Activated T-cell treated with anti-CD3 and anti-CD28 coated beads, Interleukin-2, amount 50 U/mL, for 72 hours (primary cell): ENCODE measurements around the gene IGF2BP3. TPM values are rescaled to one million over a fixed set of nuclear protein-coding genes. Genes with fewer than 3 reads are reported as not detected.
"Not testable (repeated sequence)": the region's sequence is repeated elsewhere in the genome, so short reads cannot be mapped to it uniquely, and the experiment has no call there.

Experiments
- ATAC-seq, 2 donors: fragments of 150-1000 bp; cut with Tn5 transposase; replicated peaks in 1 of 2; 2 replicates each; pipeline ENCODE4 v1.10.0; 2021; ENCODE audit warnings: moderate library complexity in 2 of 2, mild to moderate bottlenecking in 1 of 2
- DNase-seq, 2 donors: peaks; one replicate each; pipeline ENCODE4 v3.0.0; 2021 to 2022; ENCODE audit warnings: mixed read lengths in 1 of 2
- H3K27ac Mint-ChIP-seq: one replicate; pipeline ENCODE4 v1.8.0; 2022; ENCODE audit warnings: mild to moderate bottlenecking, moderate library complexity, mixed read lengths
- H3K27me3 Mint-ChIP-seq: one replicate; pipeline ENCODE4 v1.8.0; 2022; ENCODE audit warnings: low read depth, mixed read lengths
- H3K36me3 Mint-ChIP-seq, 2 donors: one replicate each; pipeline ENCODE4 v1.8.0; 2022; ENCODE audit warnings: mixed read lengths in 2 of 2, mild to moderate bottlenecking in 1 of 2; ENCODE audit not compliant: insufficient read depth in 2 of 2
- H3K4me1 Mint-ChIP-seq: one replicate; pipeline ENCODE4 v1.8.0; 2022; ENCODE audit warnings: low read depth, mixed read lengths
- H3K4me3 Mint-ChIP-seq, 2 donors: one replicate each; pipeline ENCODE4 v1.8.0; 2022; ENCODE audit warnings: mild to moderate bottlenecking in 2 of 2, mixed read lengths in 2 of 2, moderate library complexity in 2 of 2
- H3K9me3 Mint-ChIP-seq, 2 donors: one replicate each; pipeline ENCODE4 v1.8.0; 2022; ENCODE audit warnings: mixed read lengths in 2 of 2
- total RNA-seq, 2 donors: library from RNA; stranded (reverse); gene quantifications; one replicate each; pipeline ENCODE4 v1.2.3, GENCODE V29; 2022

IGF2BP3 gene
- total RNA-seq, 2 donors from 2014 or later, result 2.0 to 2.6 TPM

DNA sequence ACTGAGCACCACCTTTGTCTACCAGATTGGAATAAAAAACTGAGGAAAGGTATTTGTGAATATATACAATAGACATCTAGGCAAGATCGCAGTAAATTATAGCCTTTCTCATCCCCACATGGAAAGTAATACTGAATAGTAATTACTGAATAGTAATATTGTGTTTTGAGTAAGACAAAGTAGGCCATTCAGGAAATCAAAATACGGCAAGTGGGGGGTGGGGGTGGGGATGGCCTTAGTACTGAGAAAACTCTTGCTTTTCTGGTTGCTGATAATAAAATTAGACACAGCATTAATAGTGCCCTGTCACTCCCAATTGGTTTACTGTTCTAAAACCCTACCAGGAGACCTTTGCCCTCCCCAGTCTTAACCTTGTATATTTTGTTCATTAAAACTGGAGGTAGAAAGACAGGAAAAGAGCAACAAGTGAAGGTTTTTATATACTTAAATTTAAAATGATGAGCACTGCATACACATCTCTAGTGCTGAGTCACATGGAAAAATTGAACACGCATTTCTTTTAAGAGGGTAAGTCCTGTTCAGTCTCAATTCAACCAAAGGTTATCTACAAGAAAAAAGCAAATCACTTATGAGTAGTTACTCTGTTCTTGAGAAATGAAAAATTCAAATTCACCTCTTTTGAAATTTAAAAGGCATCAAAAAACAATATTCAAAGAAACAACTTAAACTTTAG lies 65.6 kb downstream of the IGF2BP3 start:
- no peaks in the 10 kb centered on the region for H3K27me3 Mint-ChIP-seq
- peaks cover 29% of the 10 kb centered on the region for H3K4me1 Mint-ChIP-seq
- peak overlapping the region; percentile 99 for H3K27ac Mint-ChIP-seq
- no peak for DNase-seq
- H3K4me3 Mint-ChIP-seq, result peak overlapping the region; percentile 67 to 89
- peaks cover 0 to 6% of the 10 kb centered on the region in 2 donors for H3K9me3 Mint-ChIP-seq
- H3K36me3 Mint-ChIP-seq, result peaks cover 2 to 5% of the 10 kb centered on the region in 2 donors
- peak; percentile 90 to 91 for ATAC-seq

DNA sequence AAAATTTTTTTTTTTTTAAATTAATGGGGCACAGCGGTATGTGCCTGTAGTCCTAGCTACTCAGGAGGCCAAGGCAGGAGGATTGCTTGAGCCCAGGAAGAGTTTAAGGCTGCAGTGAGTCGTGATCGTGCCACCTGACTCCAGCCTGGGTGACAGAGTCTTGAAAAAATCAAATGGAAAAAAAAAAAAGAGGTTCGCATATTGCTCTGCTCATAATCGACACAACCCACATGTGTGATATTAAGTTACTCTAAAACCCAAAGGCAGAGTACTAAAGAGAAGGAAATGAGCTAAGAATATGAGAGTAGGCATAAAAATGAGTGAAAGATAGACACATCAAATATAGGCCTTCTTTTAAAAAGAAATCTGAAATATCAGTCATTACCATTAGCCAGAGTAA lies 66.3 kb downstream of the IGF2BP3 start:
- Mint-ChIP-seq H3K9me3 (peaks cover 0 to 6% of the 10 kb centered on the region in 2 donors), H3K27ac (peak overlapping the region; percentile 99), H3K27me3 (no peaks in the 10 kb centered on the region), H3K36me3 (peaks cover 2 to 5% of the 10 kb centered on the region in 2 donors), H3K4me1 (peaks cover 29% of the 10 kb centered on the region), H3K4me3 (peak overlapping the region; percentile 67 to 89)
- DNase-seq (no peak), ATAC-seq (peak; percentile 42 to 43)

DNA sequence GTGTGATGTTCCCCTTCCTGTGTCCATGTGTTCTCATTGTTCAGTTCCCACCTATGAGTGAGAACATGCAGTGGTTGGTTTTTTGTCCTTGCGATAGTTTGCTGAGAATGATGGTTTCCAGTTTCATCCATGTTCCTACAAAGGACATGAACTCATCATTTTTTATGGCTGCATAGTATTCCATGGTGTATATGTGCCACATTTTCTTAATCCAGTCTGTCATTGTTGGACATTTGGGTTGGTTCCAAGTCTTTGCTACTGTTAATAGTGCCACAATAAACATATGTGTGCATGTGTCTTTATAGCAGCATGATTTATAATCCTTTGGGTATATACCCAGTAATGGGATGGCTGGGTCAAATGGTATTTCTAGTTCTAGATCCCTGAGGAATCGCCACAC lies 72.2 kb downstream of the IGF2BP3 start:
- not testable (repeated sequence) for H3K36me3 Mint-ChIP-seq, H3K27ac Mint-ChIP-seq, H3K4me1 Mint-ChIP-seq, H3K9me3 Mint-ChIP-seq, H3K27me3 Mint-ChIP-seq, H3K4me3 Mint-ChIP-seq, ATAC-seq, DNase-seq

DNA sequence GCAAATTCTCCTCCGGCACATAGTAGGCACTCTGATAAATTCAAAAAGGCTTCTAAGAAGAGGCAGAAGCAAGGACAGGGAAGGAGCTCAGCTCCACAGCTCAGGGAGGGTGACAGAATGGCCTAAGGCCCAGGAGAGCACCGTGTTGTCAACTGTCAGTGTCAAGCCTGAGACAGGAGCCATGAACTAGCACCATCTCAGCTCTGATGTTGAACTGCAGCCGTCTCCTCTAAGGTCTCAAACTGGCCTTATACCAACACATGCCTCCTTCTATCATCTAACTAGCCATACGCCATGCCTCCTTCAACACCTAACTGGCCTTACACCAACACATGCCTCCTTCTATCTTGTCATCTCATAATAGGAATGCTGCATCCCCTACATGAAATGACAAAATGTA lies 73.0 kb downstream of the IGF2BP3 start:
- peaks cover 0 to 2% of the 10 kb centered on the region in 2 donors for H3K36me3 Mint-ChIP-seq
- H3K4me3 Mint-ChIP-seq, result no peak overlapping the region
- no peaks in the 10 kb centered on the region for H3K9me3 Mint-ChIP-seq
- H3K27me3 Mint-ChIP-seq, result peaks cover 7% of the 10 kb centered on the region
- ATAC-seq (no peak), DNase-seq (no peak)
- peaks cover under 1% of the 10 kb centered on the region for H3K4me1 Mint-ChIP-seq
- H3K27ac Mint-ChIP-seq, result no peak overlapping the region

DNA sequence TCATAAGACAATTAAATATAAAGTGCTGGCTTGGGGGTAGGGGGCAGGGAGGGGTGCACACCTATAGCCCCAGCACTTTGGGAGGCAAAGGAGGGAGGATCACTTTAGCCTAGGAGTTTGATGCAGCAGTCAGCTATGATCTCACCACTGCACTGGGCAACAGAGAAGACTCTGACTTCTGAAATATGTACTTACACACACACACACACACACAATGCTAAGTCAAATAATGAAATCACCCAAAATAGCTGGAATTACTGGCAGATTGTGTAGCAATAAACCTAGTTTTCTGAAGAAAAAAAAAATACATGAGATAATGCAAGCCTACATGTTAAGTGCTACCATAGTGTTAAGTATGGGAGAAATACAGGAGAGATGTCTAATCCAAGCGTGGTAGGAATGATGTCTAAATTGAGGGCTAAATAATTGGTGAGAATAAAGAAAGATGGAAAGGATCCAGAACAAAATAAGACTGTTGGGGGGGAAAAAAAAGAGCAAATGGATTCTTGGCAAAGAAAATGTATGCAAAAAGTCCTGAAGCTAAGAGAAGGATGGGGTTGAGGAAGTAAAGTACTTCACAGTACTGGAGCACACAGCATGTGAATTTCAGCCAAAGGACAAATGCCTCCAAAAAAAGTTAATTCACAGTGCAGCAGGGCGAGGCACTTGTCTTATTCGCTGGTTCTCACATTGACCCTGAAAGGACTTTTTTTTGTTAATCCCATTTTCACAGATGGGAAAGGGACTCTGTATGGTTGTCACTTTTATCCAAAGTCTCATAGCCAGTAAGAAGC lies 73.9 kb downstream of the IGF2BP3 start:
- peaks cover 7% of the 10 kb centered on the region for H3K27me3 Mint-ChIP-seq
- no peak overlapping the region for H3K4me3 Mint-ChIP-seq
- no peak overlapping the region for H3K27ac Mint-ChIP-seq
- no peak for ATAC-seq
- no peak for DNase-seq
- H3K4me1 Mint-ChIP-seq, result peaks cover 8% of the 10 kb centered on the region
- peaks cover 3 to 7% of the 10 kb centered on the region in 2 donors for H3K36me3 Mint-ChIP-seq
- H3K9me3 Mint-ChIP-seq, result no peaks in the 10 kb centered on the region

DNA sequence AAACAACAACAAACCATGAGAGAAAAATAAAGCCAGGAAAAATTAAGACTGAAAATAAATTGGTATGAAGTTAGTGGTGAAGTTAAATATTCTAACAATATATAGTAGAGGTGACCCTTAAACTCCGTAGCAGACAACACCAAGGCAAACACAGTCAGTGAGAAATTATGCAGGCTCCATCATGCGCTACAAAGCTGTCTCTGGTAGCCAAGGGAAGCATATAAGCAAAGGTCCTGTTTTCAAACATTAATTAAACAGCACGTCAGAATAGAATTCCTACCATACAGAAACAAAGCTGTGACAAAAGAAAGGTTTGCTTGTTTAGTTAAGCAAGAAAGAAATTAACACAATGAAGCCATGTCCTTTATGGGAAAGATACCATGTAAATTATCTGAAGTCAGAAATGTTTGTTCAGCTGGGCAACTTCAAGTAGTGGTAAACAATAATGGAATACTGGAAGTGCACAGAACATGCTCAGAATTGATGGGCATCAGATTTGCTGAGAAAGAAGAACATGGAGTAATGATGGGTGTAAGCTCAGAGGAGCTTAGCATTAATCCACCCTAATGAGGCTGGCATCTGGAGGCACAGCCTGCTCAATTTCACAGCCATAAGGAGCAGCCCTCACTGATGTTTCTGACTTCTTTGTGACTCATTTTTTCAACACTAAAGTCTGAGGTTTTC lies 75.7 kb downstream of the IGF2BP3 start:
- Mint-ChIP-seq H3K27ac (no peak overlapping the region), H3K9me3 (no peaks in the 10 kb centered on the region), H3K27me3 (peaks cover 7% of the 10 kb centered on the region), H3K4me3 (no peak overlapping the region), H3K36me3 (peaks cover 6 to 7% of the 10 kb centered on the region in 2 donors), H3K4me1 (peaks cover 25% of the 10 kb centered on the region)
- DNase-seq, result no peak
- no peak for ATAC-seq

DNA sequence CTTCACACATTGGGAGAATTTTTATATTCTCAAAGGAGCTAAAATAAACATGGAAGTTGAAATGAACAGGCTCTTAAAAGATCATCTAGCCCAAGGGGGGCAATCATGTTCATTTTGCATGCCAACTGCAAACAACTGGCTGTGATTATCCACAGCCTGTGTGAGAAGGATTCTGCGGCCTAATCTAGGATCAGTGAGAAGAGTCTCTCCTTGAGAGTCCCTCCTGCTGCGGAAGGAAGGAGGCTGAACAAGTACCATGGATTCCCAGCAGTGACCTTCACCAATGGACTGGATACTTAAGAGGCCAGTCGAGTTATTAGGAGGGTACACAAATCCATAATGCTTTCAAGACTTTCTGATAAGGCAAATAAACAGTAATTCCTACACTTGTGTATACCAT lies 76.7 kb downstream of the IGF2BP3 start:
- Mint-ChIP-seq H3K36me3 (peaks cover 6 to 7% of the 10 kb centered on the region in 2 donors), H3K9me3 (no peaks in the 10 kb centered on the region), H3K27me3 (peaks cover 7% of the 10 kb centered on the region), H3K4me1 (peaks cover 25% of the 10 kb centered on the region), H3K4me3 (no peak overlapping the region), H3K27ac (no peak overlapping the region)
- no peak for DNase-seq
- no peak for ATAC-seq

DNA sequence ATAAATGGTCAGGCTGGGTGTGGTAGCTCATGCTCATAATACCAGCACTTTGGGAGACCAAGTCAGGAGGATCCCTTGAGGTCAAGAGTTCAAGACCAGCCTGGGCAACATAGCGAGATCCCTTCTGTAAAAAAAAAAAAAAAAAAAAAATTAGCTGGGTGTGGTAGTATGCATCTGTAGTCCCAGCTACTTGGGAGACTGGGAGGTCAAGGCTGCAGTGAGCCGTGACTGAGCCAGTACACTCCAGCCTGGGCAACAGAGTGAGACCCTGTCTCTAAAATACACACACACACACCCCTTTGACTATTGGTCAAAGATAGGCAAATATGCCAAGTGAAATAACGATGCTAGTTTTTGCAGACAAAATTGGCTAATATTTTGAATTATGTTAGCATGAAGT lies 80.6 kb downstream of the IGF2BP3 start:
- peaks cover 31% of the 10 kb centered on the region for H3K4me1 Mint-ChIP-seq

DNA sequence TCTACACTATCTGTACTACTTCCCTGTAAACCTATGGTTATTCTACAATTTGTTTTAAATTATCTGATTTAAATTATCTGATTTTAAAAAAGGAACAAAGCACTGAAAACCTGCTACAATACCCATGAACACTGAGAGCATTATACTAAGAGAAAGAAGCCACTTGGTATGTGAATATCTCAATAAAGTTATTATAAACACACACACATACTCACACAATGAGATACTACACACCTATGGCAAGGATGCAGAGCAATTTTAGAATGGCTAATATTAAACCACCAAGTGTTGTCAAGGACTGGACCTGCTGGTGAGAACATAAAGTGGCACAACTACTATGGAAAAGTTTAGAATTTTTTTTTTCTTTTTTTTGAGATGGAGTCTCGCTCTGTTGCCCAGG lies 82.7 kb downstream of the IGF2BP3 start:
- Mint-ChIP-seq H3K4me1 (peaks cover 34% of the 10 kb centered on the region), H3K27ac (no peak overlapping the region), H3K27me3 (peaks cover 18% of the 10 kb centered on the region), H3K36me3 (peaks cover 5 to 6% of the 10 kb centered on the region in 2 donors), H3K9me3 (no peaks in the 10 kb centered on the region), H3K4me3 (no peak overlapping the region)
- ATAC-seq (no peak), DNase-seq (no peak)

More for the DNA sequence above, 80.6 kb downstream of the IGF2BP3 start:
- H3K27me3 Mint-ChIP-seq, result peaks cover 11% of the 10 kb centered on the region
- ATAC-seq (no peak), DNase-seq (no peak)
- H3K27ac Mint-ChIP-seq, result no peak overlapping the region
- no peaks in the 10 kb centered on the region for H3K9me3 Mint-ChIP-seq
- peaks cover 5 to 6% of the 10 kb centered on the region in 2 donors for H3K36me3 Mint-ChIP-seq
- no peak overlapping the region for H3K4me3 Mint-ChIP-seq

DNA sequence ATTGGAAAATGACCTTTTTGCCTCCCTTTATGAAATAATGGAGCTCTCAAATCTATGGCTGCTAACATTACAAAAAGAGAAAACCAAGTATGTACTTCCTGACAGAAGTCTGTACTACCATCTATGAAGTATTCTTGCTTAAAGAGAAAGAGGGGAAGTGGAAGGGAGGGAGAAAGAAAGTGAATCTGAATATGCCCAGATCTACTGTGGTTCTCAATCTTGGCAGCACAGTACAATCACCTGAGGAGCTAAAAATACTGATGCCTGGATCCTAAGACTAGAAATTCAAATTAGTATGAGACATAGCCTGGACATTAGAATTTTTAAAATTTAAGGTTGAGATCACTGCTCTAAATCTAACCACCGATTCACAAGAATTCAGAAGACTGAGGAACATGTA lies 85.2 kb downstream of the IGF2BP3 start:
- Mint-ChIP-seq H3K36me3 (no peaks in the 10 kb centered on the region), H3K9me3 (no peaks in the 10 kb centered on the region), H3K4me1 (peaks cover 20% of the 10 kb centered on the region), H3K27me3 (peaks cover 18% of the 10 kb centered on the region), H3K4me3 (no peak overlapping the region), H3K27ac (no peak overlapping the region)
- ATAC-seq (no peak), DNase-seq (no peak)

DNA sequence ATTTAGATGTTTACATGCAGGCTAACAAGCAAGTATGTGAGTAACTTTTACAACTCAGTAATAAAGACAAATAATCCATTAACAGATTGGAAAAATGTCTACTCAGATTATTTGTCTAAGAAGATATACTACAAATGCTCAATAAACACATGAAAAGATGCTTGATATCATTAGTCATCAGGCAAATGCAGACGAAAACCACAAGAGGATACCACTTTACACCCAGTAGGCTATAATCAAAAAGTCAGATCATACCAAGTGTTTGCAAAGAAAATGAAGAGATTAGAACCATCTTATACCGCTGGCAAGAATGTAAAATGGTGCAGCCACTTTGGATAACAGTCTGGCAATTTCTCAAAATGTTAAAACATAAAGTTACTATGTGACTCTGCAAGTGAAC lies 87.1 kb downstream of the IGF2BP3 start:
- Mint-ChIP-seq H3K27ac (no peak overlapping the region), H3K4me1 (peaks cover 16% of the 10 kb centered on the region), H3K36me3 (no peaks in the 10 kb centered on the region), H3K27me3 (peaks cover 24% of the 10 kb centered on the region), H3K4me3 (no peak overlapping the region), H3K9me3 (no peaks in the 10 kb centered on the region)
- DNase-seq (no peak), ATAC-seq (no peak)

DNA sequence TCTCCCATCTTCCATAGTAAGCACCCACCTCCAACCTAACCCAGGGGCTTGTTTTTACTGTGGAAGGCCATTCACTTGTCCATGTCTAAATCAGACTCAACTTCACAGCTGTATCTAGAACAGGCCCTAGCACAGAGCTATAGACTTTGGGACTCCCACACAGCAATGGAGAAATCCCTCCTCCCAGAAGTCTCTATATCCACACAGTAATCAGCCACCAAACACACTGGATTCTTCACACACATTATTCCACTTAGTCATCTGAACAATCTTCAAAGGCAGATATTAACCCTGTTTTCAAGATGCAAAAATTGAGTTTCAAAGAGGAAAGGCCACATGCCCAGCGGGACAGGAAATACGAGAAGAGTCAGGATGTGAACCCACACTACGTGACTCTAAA lies 89.3 kb downstream of the IGF2BP3 start:
- H3K9me3 Mint-ChIP-seq, result no peaks in the 10 kb centered on the region
- H3K27me3 Mint-ChIP-seq, result peaks cover 17% of the 10 kb centered on the region
- H3K36me3 Mint-ChIP-seq, result peaks cover 0 to 1% of the 10 kb centered on the region in 2 donors
- ATAC-seq, result no peak
- H3K27ac Mint-ChIP-seq, result no peak overlapping the region
- DNase-seq, result no peak
- peaks cover 33% of the 10 kb centered on the region for H3K4me1 Mint-ChIP-seq
- no peak overlapping the region for H3K4me3 Mint-ChIP-seq

DNA sequence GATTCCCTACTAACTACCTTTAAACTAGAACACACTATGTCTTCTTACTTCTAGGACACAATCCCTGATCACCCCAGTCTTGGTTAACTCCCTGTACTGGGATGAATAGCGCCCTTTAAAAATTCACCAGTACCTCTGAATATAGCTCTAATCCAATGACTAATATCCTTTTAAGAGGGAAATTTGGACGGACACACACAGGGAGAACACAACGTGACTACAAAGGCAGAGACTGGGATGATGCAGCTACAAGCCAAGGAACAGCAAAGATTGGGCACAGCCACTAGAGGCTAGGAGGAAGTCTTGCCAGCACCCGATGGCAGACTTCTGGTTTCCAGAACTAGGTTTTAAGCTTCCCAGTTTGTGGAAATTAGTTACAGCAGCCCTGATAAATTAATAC lies 89.7 kb downstream of the IGF2BP3 start:
- Mint-ChIP-seq H3K27me3 (peaks cover 13% of the 10 kb centered on the region), H3K27ac (no peak overlapping the region), H3K4me3 (no peak overlapping the region), H3K36me3 (peaks cover 0 to 1% of the 10 kb centered on the region in 2 donors), H3K4me1 (peaks cover 37% of the 10 kb centered on the region), H3K9me3 (no peaks in the 10 kb centered on the region)
- no peak for ATAC-seq
- DNase-seq, result no peak
